Colonic mucosa (tissue), 4 donors: ENCODE measurements around the gene ZNF197. TPM values are rescaled to one million over a fixed set of nuclear protein-coding genes. Genes with fewer than 3 reads are reported as not detected.
A peak's percentile ranks its signal among the peaks of the same experiment; 100 is the strongest.

ENCODE experiments used
- DNase-seq: peaks from one replicate; pipeline ENCODE4 v3.0.0-alpha.2; 2020
- H3K27ac ChIP-seq: fragments of 200-600 bp; one replicate; pipeline ENCODE4 v1.8.0; 2021
- H3K27me3 ChIP-seq: fragments of 200-600 bp; one replicate; pipeline ENCODE4 v1.8.0; 2021
- H3K36me3 ChIP-seq: fragments of 200-600 bp; one replicate; pipeline ENCODE4 v1.8.0; 2021
- H3K4me1 ChIP-seq: fragments of 200-600 bp; one replicate; pipeline ENCODE4 v1.8.0; 2021; ENCODE audit warnings: mild to moderate bottlenecking
- H3K4me3 ChIP-seq: fragments of 200-600 bp; one replicate; pipeline ENCODE4 v1.8.0; 2021
- H3K9ac ChIP-seq, 2 donors: one replicate each; pipeline ENCODE4 v1.7.0; 2013; ENCODE audit warnings: control low read depth in 2 of 2, low read depth in 2 of 2, low read length in 2 of 2
- H3K9me3 ChIP-seq: fragments of 200-600 bp; one replicate; pipeline ENCODE4 v1.8.0; 2021
- CTCF ChIP-seq: fragments of 200-600 bp; IDR thresholded peaks from one replicate; pipeline ENCODE4 v1.8.0; 2022; ENCODE audit warnings: antibody characterized with exemption, mild to moderate bottlenecking
- intact Hi-C: fragments of 100-400 bp; cut with DNase I; formaldehyde crosslinking; loops from one replicate; pipeline ENCODE4 v1.14.1; 2022
- total RNA-seq, 2 donors: library from RNA; stranded (reverse); fragmentation: NEBNext Ultra II Directional in 1 of 2; extraction: Animal tissue kit (Norgen Biotek cat#: 25700) in 1 of 2; gene quantifications; one replicate each; pipeline ENCODE4 v1.2.1, GENCODE V29; 2021
- donor health status: healthy.
- donor health status: DM: no; HTN: no; CAD: no.
- donor health status: DM: no; HTN: no; CAD: no.

ZNF197 gene
- total RNA-seq, 2 donors from 2014 or later: 10.5 to 13.5 TPM

GRCh38 chr3:44682182-44682896 lies 57.5 kb downstream of the ZNF197 start:
- DNase-seq: no peak
- TF ChIP-seq CTCF: no peak
- Histone ChIP-seq H3K9me3 (no peaks in the 10 kb centered on the region), H3K4me1 (no peaks in the 10 kb centered on the region), H3K27ac (no peak overlapping the region), H3K36me3 (no peaks in the 10 kb centered on the region), H3K27me3 (no peaks in the 10 kb centered on the region), H3K4me3 (no peak overlapping the region), H3K9ac (no peak overlapping the region)
- intact Hi-C loops: no loop called here

- no peak overlapping the region for H3K27ac ChIP-seq
- intact Hi-C loops: no loop called here
- peak overlapping the region in 1 of 2 donors; percentile 62 for H3K9ac ChIP-seq
Measured at GRCh38 chr3:44685128-44685800, 60.4 kb downstream of the ZNF197 start.

GRCh38 chr3:44687898-44688297 lies 63.1 kb downstream of the ZNF197 start:
- DNase-seq: no peak
- Histone ChIP-seq H3K9me3 (no peaks in the 10 kb centered on the region), H3K4me3 (no peak overlapping the region), H3K4me1 (no peaks in the 10 kb centered on the region), H3K36me3 (no peaks in the 10 kb centered on the region), H3K27me3 (no peaks in the 10 kb centered on the region), H3K27ac (no peak overlapping the region), H3K9ac (no peak overlapping the region)
- TF ChIP-seq CTCF: no peak
- intact Hi-C loops: no loop called here

More at GRCh38 chr3:44685128-44685800, 60.4 kb downstream of the ZNF197 start:
- Histone ChIP-seq H3K36me3 (no peaks in the 10 kb centered on the region), H3K9me3 (no peaks in the 10 kb centered on the region), H3K4me3 (peak overlapping the region; percentile 62), H3K4me1 (no peaks in the 10 kb centered on the region), H3K27me3 (no peaks in the 10 kb centered on the region)
- peak; percentile 60 for DNase-seq
- TF ChIP-seq CTCF: no peak

Other genes with a start within 250 kb of the ZNF197 start
- 10 to 100 TPM; 11.5 to 14.6 TPM for gene ZNF445, start 147.4 kb upstream of the ZNF197 start, total RNA-seq
- 1 to 10 TPM; 1.2 to 2.8 TPM for gene ZKSCAN7, start 69.8 kb upstream of the ZNF197 start, total RNA-seq
- under 1 TPM; 0.57 to 0.72 TPM for gene ZNF660, start 40.1 kb upstream of the ZNF197 start, total RNA-seq
- 1 to 10 TPM; 6.6 to 7.4 TPM for gene ZNF35, start 23.7 kb downstream of the ZNF197 start, total RNA-seq
- 1 to 10 TPM; 3.3 to 3.5 TPM for gene ZNF502, start 87.6 kb downstream of the ZNF197 start, total RNA-seq
- 1 to 10 TPM; 3.0 TPM for gene ZNF501, start 104.6 kb downstream of the ZNF197 start, total RNA-seq
- 10 to 100 TPM; 15.8 to 24.3 TPM for gene KIAA1143, start 136.6 kb downstream of the ZNF197 start, total RNA-seq
- 10 to 100 TPM in 1 of 2 donors, 1 to 10 TPM in 1; 5.9 to 21.3 TPM for gene KIF15, start 136.8 kb downstream of the ZNF197 start, total RNA-seq
- gene TMEM42, start 236.9 kb downstream of the ZNF197 start, total RNA-seq: 1 to 10 TPM; 7.3 to 10.0 TPM
- gene TGM4, start 249.6 kb downstream of the ZNF197 start, total RNA-seq: not detected